K562 (cell line): Measurements from ENCODE around the gene CDNF.

Experiments used
- CBX5 ChIP-seq: IDR thresholded peaks from 2 replicates; pipeline ENCODE4 v1.6.1; 2014; ENCODE audit warnings: low read depth, borderline replicate concordance
- FOXJ3 ChIP-seq: sonication (generic); formaldehyde crosslinking; IDR thresholded peaks from 2 replicates; pipeline ENCODE4 v1.4.0; 2020; ENCODE audit warnings: mild to moderate bottlenecking, missing genetic modification reagents
- MAZ ChIP-seq, 2 experiments: fragments of 450-650 bp in 1 of 2; sonication (generic) in 1 of 2; formaldehyde crosslinking; IDR thresholded peaks in 1 of 2; conservative IDR thresholded peaks in 1 of 2; 2 replicates each; pipeline versions ENCODE4 v1.4.0 to v1.5.0; 2020; ENCODE audit warnings: mild to moderate bottlenecking in 1 of 2, missing genetic modification reagents in 1 of 2
- POLR2A ChIP-seq: fragments of 450-650 bp; conservative IDR thresholded peaks from 2 replicates; pipeline ENCODE4 v1.6.1; 2016
- SMARCB1 ChIP-seq: IDR thresholded peaks from 2 replicates; pipeline ENCODE4 v1.6.1; 2011; ENCODE audit warnings: improper control_type of control experiment, low read depth; ENCODE audit not compliant: insufficient read length
- SP1 ChIP-seq: sonication (generic); formaldehyde crosslinking; IDR thresholded peaks from 2 replicates; pipeline ENCODE4 v1.8.1; 2022; ENCODE audit warnings: mild to moderate bottlenecking, missing genetic modification reagents
- TFAM ChIP-seq: fragments of 250-450 bp; sonication (Bioruptor Pico); conservative IDR thresholded peaks from 2 replicates; pipeline ENCODE4 v1.5.0; 2021; ENCODE audit warnings: mild to moderate bottlenecking, moderate library complexity
- TF ChIP-seq, protein P1 (sequence below): fragments of 250-450 bp; sonication (Bioruptor Pico); IDR thresholded peaks from 2 replicates; pipeline ENCODE4 v1.5.0; 2020; ENCODE audit warnings: mild to moderate bottlenecking
- TF ChIP-seq, protein P2 (sequence below): IDR thresholded peaks from 2 replicates; pipeline ENCODE4 v1.6.1; 2016; ENCODE audit warnings: missing genetic modification characterization, missing compliant biosample characterization
- TF ChIP-seq, protein P3 (sequence below): IDR thresholded peaks from 3 replicates; pipeline ENCODE4 v1.6.1; 2011; ENCODE audit warnings: borderline replicate concordance, mild to moderate bottlenecking; ENCODE audit not compliant: insufficient read length, insufficient read depth

DNA sequence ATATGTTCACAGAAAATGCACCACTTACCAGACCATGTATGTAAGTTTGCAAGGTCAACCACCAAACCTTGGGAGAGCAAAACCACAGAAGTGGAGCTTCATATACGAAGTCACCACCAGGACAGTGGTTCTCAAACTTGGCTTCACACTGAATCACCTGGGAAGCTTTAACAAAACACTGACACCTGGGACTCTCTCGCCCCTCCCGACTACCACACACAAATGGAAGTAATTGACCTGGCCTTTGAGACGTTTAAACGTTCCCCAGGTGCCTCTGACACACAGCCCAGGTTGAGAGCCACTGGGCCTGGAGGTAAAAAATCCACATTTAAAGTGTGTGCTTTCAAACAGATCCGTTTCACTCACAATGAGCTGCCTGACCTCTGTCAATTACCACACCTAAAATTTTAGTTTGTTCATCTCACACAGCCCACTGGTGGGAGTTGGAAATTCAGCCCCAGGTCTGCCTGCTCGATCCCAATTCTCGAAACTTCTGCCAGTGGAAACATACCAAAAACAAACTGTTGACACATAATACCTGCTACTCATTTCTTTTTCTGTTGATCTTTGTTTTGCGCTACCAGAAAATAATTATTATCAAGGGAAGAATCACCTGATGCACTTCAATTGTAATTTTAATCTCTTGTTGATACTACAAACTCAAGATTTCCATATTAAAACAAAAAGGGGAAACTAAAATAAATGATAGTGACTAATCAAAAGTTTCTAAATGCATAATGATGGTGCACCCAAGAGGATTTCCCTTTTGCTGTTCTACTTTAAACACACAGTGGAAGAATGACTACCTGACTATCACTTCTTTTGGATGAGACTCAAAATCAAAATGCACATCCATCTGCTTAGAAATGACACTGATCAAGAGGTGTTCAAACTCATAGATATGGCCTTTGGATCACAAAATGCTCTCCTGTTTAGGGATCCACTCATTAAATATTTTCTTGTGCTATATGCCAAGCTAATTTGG is 26.6 kb downstream of the CDNF start:
- TF ChIP-seq TFAM (no peak), FOXJ3 (CRISPR knock-in tag) (no peak), MAZ (CRISPR knock-in tag; conservative IDR thresholded peaks at IDR 0.05 in 1 of 2, IDR thresholded peaks at IDR 0.05 in 1 of 2) (no peak), POLR2A (no peak), CBX5 (no peak), SP1 (CRISPR knock-in tag) (no peak), SMARCB1 (no peak)
- TF ChIP-seq, protein P1, sequence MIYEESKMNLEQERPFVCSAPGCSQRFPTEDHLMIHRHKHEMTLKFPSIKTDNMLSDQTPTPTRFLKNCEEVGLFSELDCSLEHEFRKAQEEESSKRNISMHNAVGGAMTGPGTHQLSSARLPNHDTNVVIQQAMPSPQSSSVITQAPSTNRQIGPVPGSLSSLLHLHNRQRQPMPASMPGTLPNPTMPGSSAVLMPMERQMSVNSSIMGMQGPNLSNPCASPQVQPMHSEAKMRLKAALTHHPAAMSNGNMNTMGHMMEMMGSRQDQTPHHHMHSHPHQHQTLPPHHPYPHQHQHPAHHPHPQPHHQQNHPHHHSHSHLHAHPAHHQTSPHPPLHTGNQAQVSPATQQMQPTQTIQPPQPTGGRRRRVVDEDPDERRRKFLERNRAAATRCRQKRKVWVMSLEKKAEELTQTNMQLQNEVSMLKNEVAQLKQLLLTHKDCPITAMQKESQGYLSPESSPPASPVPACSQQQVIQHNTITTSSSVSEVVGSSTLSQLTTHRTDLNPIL, result no peak
- TF ChIP-seq, protein P2, sequence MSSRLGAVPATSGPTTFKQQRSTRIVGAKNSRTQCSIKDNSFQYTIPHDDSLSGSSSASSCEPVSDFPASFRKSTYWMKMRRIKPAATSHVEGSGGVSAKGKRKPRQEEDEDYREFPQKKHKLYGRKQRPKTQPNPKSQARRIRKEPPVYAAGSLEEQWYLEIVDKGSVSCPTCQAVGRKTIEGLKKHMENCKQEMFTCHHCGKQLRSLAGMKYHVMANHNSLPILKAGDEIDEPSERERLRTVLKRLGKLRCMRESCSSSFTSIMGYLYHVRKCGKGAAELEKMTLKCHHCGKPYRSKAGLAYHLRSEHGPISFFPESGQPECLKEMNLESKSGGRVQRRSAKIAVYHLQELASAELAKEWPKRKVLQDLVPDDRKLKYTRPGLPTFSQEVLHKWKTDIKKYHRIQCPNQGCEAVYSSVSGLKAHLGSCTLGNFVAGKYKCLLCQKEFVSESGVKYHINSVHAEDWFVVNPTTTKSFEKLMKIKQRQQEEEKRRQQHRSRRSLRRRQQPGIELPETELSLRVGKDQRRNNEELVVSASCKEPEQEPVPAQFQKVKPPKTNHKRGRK (tag), result no peak
- TF ChIP-seq, protein P3, sequence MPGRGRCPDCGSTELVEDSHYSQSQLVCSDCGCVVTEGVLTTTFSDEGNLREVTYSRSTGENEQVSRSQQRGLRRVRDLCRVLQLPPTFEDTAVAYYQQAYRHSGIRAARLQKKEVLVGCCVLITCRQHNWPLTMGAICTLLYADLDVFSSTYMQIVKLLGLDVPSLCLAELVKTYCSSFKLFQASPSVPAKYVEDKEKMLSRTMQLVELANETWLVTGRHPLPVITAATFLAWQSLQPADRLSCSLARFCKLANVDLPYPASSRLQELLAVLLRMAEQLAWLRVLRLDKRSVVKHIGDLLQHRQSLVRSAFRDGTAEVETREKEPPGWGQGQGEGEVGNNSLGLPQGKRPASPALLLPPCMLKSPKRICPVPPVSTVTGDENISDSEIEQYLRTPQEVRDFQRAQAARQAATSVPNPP, result no peak
